ENCODE data around the gene NTRK3.

DNA sequence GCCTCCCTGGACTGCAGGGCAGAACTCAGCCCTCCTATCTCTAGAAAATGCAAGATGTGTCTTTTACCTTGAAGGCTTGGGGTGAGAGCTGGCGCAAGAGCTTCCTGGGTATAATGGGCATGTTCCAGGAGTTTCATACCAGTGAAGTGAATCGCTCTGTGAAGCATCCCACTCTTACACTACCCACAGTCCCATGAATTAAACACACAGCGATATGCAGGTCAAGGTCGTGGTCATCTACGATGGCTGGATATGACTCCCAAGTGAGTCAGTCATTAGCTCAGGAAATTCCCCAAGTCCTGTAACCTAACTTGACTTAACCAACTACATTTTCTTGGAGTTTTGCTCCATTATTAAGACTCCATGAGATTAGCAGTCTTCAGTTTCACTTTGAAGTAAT lies 439.7 kb downstream of the NTRK3 start:
- no peak for TF ChIP-seq POLR2A (IDR thresholded peaks at IDR 0.05)
- TF ChIP-seq, protein P1, sequence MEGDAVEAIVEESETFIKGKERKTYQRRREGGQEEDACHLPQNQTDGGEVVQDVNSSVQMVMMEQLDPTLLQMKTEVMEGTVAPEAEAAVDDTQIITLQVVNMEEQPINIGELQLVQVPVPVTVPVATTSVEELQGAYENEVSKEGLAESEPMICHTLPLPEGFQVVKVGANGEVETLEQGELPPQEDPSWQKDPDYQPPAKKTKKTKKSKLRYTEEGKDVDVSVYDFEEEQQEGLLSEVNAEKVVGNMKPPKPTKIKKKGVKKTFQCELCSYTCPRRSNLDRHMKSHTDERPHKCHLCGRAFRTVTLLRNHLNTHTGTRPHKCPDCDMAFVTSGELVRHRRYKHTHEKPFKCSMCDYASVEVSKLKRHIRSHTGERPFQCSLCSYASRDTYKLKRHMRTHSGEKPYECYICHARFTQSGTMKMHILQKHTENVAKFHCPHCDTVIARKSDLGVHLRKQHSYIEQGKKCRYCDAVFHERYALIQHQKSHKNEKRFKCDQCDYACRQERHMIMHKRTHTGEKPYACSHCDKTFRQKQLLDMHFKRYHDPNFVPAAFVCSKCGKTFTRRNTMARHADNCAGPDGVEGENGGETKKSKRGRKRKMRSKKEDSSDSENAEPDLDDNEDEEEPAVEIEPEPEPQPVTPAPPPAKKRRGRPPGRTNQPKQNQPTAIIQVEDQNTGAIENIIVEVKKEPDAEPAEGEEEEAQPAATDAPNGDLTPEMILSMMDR (IDR thresholded peaks at IDR 0.05): no peak
